COLO668 (cell line): ENCODE data around the gene SNX22.
"Not testable (repeated sequence)": the region's sequence is repeated elsewhere in the genome, so short reads cannot be mapped to it uniquely, and the experiment has no call there.

Experiments
- DNase-seq: peaks from one replicate; lab custom pipeline; 2025; ENCODE audit not compliant: unreplicated experiment; lab: John Stamatoyannopoulos, UW

Gene SNX22

DNA sequence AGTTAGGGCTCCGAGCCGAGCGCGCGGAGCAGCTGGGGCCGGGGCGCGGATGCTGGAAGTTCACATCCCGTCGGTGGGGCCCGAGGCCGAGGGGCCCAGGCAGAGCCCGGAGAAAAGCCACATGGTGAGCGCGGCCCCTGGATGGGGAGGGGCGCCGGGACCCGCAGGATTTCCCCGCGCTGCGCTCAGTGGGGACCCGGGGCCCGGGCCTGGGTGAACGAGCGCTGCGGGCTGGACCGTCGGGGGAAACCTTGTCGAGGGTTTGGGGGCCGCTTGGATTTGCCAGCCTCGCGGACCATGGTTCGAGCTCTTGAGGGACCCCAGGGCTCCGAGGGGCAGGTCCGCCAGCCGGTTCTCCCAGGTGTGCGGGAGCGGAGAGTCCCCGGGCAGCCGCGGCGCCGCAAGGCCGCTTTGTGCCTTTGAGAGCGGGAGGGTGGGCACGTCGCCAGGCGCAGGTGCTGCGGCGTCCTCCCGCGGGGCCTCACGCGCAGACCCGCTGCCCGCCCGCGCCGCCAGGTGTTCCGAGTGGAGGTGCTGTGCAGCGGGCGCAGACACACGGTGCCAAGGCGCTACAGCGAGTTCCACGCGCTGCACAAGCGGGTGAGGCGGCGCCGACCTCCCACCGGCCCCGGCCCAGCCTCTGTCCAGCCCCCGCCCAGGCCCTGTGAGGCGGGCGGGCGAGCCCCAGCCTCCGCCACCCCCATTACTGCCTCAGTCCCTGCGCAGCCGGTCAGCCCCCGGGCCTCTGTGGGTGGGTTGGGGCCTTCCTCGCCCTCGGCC is at the start of gene SNX22:
SNX22 (plus strand) TSS at position 5 of the 780 bp plus-strand sequence; CDS start at position 50, 45 bp downstream.
- peak; percentile 63 for DNase-seq

DNA sequence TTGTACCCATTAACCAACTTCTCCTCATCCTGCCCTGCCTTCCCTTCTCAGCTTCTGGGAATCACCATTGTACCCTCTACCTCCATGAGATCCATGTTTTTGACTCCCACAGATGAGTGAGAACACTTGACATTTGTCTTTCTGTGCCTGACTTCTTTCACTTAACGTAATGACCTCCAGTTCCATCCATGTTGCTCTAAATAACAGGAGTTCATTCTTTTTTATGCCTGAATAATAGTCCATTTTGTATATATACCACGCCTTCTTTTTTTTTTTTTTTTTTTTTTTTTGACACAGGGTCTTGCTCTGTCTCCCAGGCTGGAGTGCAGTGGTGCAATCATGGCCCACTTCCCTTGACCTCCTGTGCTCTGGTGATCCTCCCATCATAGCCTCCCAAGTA is 49.0 kb upstream of the SNX22 start:
- no peak for DNase-seq

DNA sequence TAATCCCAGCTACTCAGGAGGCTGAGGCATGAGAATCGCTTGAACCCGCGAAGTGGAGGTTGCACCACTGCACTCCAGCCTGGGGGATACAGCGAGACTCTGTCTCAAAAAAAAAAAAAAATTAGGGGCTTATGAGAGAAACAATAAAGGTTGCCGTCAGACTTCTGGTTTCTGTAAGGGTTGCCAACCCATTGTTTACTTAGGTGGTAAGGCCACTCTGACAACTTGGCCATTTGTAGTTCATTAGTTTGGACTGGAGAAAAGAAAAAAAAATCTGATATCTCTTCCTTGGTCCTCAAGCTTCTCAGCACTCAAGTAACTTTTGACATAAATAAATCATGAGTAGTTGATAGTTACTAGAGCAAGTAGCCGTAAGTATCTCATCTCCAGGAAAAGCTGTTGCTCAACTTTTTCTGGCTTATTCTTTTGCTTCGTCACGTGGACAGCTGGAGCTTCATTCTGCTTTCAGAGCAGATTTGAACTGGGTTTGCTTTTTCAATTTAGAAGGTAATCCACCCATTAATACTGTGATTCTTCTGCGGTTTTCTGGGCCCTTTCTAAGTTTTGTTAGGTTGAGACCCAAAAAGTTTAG is 46.3 kb upstream of the SNX22 start:
- no peak for DNase-seq

DNA sequence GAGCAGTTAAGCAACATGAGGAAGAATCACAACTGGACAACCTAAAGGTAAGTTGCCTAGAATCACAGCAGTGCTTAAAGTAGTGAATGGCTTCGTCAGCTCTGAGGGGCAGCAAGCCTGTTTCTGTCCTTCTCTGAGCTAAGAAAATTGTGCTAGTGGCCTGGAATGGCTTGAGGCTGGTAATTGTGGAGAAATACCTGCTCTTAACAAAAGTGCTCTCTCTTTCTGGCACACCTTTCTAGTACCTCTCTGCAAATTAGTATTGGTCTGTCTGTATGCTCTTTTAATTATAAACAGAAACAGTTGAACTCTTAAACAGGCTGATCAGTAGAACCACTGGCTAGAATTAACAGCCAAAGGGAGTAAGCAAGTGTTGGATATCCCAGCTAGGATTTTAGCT is 44.2 kb upstream of the SNX22 start:
- DNase-seq, result no peak

DNA sequence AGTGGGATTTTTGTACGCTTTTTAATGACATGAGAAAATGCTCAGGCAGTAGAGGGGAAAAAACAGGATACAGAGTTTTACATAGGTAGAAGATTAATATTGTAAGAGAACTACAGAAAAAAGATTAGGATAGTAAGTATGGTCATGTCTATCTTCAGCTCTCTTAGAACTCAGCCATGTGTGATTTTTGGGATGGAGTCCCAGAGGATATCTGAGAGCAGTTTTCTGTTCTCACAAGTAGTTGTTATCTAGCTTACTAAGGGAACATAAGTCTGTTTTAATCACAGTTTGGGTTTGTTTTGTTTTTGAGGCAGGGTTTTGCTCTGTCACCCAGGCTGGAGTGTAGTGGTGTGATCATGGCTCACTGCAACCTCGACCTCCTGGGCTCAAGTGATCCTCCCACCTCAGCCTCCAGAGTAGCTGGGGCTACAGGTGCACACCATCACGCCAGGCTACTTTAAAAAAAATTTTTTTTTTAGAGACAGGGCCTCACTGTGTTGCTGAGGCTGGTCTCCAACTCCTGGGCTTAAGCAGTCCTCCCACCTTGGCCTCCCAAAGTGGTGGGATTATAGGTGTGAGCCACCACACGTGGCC is 41.3 kb upstream of the SNX22 start:
- DNase-seq, result not testable (repeated sequence)

DNA sequence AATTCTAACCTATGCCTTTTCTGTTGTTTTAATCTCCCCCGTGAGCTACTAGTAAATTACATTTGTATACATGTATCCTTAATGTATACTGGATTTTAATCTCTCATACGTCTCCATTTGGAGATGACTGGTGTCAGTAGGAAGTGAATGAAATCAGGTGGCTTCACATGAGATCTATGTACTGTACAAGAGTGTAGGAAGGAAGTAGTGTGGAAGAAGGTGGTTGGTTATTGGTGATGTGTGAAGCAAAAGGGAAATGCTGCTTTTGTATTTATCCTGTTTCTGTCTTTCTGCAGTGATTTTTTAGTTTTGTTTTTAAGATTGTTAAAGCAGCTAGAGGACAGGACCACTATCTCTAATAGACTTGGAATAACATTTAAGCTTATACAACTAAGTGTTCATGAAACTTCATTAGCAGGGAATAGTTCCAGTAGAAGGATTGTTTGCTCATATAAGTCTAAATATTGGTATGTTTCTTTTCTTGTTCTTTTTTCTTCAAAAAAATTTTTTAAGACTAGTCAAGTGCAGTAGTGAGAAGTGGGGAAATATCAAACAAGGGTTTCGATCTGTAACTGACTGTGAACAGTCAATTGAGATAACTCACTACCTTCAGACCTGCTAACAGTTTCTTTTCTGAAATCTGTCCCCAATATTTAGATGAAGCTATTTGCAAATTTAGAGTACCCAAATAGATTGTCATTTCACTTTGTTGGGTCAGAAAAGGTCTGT is 40.4 kb upstream of the SNX22 start:
- DNase-seq, result no peak

DNA sequence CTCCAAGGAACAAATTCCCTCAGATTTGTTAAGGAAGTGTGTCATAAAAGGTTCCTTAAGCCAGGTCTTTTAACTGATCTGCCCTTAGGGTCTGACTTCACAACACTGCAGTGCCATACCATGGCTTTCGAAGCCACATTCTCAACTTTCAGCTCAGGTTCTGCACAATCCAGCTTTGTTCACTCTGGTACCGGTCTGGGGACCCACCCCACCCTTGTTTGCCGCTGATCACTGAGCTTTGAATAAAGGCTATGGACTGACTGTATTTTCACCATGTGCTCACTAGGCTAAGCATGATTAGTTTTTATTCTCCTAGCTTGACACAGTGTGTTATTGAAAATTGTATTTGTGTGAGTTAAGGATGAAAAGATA is 39.9 kb upstream of the SNX22 start:
- DNase-seq, result no peak

DNA sequence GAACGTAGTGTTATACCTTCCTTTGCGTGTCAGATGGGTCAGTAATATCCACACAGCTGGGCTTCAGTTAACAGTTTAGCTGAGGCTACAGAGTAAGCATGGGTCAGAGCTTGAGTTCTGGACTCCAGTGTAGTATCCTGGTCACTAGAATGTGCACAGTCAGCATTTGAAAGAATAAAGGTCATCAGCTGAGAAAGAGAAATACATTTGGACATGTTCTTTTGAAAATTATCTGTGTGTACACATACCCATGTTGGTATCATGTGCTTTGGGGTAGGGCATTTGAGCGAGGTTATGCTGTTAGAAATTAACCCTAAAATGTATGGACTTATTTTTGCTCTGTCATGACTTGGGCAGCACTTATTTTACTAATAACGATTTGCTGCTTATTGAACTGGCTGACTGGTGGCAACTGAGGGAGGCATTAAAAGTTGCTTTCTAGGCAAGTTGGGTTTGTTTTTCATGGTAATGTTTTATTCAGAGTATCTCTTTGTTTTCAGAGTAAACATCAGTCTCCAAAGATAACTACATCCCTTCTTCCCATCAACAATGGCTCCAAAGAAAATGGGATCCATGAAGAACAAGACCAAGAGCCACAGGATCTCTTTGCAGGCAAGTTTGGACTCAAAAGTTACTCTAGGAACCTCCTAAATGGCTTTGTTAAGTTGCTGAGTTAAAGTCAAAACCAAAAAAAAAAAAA is 39.3 kb upstream of the SNX22 start:
- DNase-seq, result no peak

DNA sequence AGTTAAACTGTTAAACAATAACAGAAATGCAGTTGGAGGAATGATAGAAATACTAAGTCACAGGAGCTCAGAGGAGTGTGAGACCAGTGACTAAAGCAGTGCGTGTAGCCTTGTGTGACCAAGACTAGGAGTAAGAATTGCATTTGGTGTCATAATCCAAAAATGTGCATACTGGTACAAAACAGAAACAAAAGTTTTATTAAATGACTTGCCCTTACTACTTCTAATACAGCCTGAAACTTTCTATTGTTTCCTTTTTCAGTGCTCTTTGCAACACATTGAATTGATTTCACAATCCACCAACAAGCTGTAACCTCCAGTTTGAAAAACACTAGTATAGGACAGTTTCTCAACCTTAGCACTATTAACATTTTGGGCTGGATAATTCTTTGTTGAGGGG is 38.6 kb upstream of the SNX22 start:
- DNase-seq, result no peak

DNA sequence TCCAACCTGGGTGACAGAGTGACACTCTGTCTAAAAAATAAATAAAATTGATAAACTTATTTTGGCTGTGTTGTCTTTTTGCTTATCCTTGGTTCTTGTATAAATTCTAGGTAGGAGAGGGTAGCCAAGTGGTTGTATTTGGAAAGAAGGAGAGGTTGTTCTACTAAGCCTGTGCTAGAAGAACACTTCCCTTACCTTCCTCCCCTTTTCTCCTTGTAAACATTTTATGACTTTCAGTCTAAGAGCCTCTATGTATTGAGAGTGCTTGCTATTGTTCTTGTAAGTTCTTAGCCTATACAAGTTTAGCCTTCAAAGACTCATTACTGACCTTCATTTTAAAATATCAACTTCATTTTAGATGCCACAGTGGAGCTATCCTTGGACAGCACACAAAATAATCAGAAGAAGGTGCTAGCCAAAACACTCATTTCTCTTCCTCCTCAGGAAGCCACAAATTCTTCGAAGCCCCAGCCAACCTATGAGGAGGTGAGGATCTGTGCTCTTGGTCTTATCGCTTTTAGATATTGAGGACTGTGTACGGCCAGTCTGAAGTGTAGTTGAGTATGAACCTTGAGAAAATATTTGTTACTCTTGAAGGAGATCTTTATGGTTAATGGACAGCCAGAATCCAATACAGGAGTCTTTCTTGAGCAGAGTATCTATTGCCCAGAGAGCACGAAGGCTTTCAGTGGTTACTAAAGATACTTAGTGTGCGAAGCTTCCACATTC is 33.6 kb upstream of the SNX22 start:
- DNase-seq, result no peak

DNA sequence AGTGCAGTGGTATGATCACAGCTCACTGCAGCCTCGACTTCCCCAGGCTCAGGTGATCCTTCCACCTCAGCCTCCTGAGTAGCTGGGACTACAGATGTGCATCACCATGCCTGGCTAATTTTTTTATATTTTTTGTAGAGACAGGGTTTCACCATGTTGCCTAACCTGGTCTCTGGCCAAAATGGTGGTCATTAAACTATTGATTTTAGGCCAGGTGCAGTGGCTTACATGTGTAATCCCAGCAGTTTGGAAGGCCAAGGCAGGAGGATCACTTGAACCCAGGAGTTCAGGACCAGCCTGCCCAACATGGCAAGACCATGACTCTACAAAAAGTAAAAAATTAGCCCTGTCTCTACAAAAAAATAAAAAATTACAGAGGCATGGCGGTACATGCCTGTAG is 31.2 kb upstream of the SNX22 start:
- DNase-seq, result not testable (repeated sequence)

DNA sequence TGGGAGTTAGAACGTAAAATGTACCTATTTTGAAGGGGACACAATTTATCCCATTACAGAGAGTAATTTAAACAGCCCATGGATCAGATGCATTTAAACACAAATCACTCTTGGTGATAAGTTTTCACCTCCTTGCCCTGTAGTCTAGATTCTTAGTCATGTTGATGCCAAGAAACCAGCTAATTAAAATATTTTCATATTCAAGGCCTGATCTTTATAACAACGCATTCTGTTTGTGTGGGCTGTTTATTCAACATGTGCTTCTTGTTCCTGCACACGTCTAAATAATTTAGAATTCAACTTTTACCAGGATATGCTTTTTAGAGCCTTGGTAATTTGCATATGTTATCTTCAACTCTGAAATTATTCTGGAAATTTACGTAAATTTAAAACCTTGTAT is 29.9 kb upstream of the SNX22 start:
- no peak for DNase-seq

DNA sequence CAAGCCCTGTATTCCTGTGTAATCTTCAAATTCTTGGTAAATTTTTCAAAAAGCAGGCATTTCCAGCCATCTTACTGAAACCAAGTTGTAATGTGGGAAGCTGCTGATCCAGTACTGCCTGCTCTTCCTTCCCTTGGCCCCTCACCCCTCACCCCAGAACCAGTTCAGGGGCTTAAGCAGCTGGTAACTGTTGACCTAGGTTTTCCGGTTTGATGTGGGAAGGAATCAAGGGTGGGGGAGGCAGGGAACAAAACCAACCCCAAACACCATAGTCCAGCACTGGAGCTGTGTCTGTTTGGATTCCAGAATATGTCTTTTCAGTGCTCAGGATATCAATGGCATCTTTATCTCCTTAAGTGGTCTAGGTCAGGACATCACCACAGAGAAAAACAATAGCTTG is 29.1 kb upstream of the SNX22 start:
- no peak for DNase-seq

DNA sequence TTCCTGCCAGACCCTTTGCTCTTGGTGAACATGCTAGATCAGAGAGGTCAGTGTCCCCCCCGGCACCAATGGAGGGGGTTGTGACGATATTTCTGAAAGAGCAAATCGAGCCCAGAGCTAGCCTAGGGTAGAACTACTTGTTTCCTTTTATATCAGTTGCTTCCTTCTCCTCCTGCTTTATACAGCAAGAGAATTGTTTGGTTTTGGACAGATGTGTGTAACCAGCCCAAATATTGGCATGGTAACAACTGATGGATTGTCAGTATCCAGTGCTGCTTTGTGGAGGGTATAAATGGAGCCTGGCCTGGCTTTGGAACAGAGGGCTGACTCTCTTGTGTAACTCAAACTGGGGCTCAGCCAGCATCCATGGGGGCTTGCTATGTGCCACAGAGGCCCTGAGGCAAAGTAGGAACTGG is 28.6 kb upstream of the SNX22 start:
- DNase-seq, result no peak

DNA sequence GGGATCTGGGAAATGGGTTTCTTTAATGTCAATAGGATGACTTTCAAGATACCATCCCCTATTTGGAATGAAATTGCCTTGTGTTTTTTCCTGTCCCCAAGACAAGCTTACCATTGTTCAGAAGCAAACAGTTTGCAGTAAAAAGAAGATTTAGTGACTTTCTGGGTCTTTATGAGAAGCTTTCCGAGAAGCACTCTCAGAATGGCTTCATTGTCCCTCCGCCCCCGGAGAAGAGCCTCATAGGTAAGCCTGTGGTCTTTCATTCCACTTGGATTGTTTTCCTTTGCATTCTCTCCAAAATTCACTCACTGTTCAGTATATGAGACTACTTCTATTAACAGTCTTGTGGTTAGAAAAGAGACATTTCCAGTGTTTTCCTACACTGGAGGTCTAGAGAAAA is 25.6 kb upstream of the SNX22 start:
- DNase-seq, result no peak

DNA sequence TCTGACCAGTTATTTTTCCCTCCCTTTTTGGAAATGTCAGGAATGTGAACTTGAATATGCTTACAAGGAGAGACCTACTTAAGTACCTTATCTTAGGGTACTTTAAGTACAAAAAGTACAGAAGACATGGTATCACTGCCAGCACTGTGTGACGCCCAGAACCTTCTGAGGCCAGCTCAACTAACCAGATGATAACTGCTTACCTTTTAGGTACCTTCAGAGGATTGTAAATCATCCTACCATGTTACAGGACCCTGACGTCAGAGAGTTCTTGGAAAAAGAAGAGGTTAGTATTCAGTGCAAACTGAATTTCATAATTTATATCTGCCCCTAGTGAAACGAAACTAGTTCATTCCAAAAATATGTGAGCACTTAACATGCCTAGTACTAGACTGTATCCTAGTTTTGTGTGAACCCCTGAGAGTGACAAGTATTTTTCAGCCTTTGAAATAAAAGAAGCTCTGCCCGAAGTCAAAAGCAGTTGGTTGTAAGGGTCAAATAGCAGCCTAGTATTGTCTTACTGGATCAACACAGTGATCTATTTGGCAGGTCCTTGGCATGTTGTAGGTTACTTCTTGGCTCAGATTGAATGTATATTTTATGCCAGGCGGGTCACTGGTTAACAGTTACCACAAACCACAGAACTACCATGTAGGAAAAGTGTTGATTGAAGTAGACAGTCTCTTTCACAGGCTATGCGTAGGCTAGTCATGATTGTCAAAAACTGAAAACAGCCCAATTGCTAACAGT is 23.8 kb upstream of the SNX22 start:
- DNase-seq, result no peak

DNA sequence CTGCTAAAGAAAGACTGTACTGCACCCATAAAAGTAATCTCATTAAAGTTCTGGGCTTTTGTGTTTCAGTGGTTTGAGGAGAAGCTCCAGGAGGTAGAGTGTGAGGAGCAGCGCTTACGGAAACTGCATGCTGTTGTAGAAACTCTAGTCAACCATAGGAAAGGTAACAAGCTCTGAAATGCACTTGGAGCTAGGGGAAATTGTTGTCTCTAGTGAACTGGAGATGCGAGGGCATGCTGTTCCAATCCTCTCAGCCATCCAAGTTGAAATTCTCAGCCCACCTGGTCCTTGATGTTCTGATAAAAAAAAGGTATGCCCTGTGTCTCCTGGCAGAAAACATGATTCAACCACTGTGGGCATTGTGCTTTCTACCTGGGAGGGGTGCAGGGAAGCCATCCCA is 21.4 kb upstream of the SNX22 start:
- DNase-seq, result no peak

DNA sequence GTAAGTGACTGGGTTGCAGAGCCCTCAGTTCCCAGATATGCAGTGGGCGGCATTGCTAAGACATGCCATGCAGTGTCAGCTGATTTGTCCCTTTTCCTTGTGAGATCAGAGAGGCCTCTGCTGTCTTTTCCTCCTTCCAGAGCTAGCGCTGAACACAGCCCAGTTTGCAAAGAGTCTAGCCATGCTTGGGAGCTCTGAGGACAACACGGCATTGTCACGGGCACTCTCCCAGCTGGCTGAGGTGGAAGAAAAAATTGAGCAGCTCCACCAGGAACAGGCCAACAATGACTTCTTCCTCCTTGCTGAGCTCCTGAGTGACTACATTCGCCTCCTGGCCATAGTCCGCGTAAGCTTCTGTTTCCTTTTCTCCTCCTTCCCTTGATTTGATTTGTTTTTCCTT is 20.0 kb upstream of the SNX22 start:
- no peak for DNase-seq

DNA sequence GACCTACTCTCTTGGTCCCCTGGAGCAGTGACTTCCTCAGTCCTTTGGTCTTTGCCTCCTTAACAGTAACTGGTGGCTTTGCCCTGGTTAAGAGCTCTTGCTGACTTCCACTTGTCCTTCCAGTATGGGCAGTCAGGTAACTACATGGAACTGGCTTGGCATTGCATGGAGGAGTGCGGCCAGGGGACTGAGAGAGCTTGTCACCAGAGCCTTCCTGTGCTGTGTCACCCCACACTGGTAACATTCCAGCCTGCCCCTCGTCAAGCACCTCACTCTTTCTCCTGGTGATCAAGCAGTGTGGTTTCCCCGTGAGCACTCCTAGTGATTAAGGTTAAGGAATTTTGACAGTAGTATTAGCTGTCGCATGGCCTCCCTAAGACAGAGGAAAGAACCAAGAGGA is 19.3 kb upstream of the SNX22 start:
- no peak for DNase-seq
